HFF-Myc (cell line): ENCODE results near the gene DDX24.

Experiments
- DNase-seq: peaks from one replicate; pipeline ENCODE4 v3.0.0-alpha.2; 2011; ENCODE audit warnings: low read depth; ENCODE audit errors: extremely low read depth
- H3K4me3 ChIP-seq: replicated peaks from 2 replicates; pipeline ENCODE4 v1.5.1; 2011; ENCODE audit warnings: low read depth, mild to moderate bottlenecking, control low read depth, low read length
- CTCF ChIP-seq: IDR thresholded peaks from 2 replicates; pipeline ENCODE4 v1.5.1; 2012; ENCODE audit warnings: mild to moderate bottlenecking, low read depth, low read length, control low read depth; ENCODE audit errors: missing control alignments

DDX24 gene

GRCh38 chr14:94037954-94038353 is 43.0 kb downstream of the DDX24 start:
- TF ChIP-seq CTCF, result no peak
- no peak overlapping the region for H3K4me3 ChIP-seq
- DNase-seq, result no peak

- H3K4me3 ChIP-seq, result no peak overlapping the region
- DNase-seq, result peak; percentile 42
- TF ChIP-seq CTCF, result peak; percentile 89
Measured at GRCh38 chr14:94036313-94037167, 44.5 kb downstream of the DDX24 start.

GRCh38 chr14:94034886-94035285 is 46.1 kb downstream of the DDX24 start:
- DNase-seq, result no peak
- no peak overlapping the region for H3K4me3 ChIP-seq
- no peak for TF ChIP-seq CTCF

- no peak for DNase-seq
- H3K4me3 ChIP-seq, result no peak overlapping the region
- TF ChIP-seq CTCF, result no peak
Measured at GRCh38 chr14:94031883-94032279, 49.1 kb downstream of the DDX24 start.

- DNase-seq, result no peak
- TF ChIP-seq CTCF, result no peak
- H3K4me3 ChIP-seq, result no peak overlapping the region
Measured at GRCh38 chr14:94031161-94031882, 49.7 kb downstream of the DDX24 start.

GRCh38 chr14:94030571-94030970 is 50.4 kb downstream of the DDX24 start:
- no peak for DNase-seq
- TF ChIP-seq CTCF, result no peak
- no peak overlapping the region for H3K4me3 ChIP-seq
